WERI-Rb-1 (cell line): ENCODE data around the gene CYP11A1.

Source experiments
- DNase-seq: peaks from one replicate; pipeline ENCODE4 v3.0.0-alpha.2; 2020
- H3K27ac ChIP-seq: fragments of 250-450 bp; sonication (Bioruptor Pico); 2 replicates; pipeline ENCODE4 v1.5.1; 2020; ENCODE audit warnings: mild to moderate bottlenecking, moderate library complexity
- H3K27me3 ChIP-seq: fragments of 250-450 bp; sonication (Bioruptor Pico); 2 replicates; pipeline ENCODE4 v1.5.1; 2021; ENCODE audit warnings: mild to moderate bottlenecking, low read depth, moderate library complexity; ENCODE audit not compliant: insufficient read depth, severe bottlenecking
- H3K36me3 ChIP-seq: fragments of 250-450 bp; sonication (Bioruptor Pico); 2 replicates; pipeline ENCODE4 v1.5.1; 2020; ENCODE audit warnings: mild to moderate bottlenecking, moderate library complexity
- H3K4me3 ChIP-seq: 2 replicates; pipeline ENCODE4 v1.5.1; 2011; ENCODE audit warnings: low read depth, mild to moderate bottlenecking, control low read depth, low read length
- H3K9me3 ChIP-seq: fragments of 250-450 bp; sonication (Bioruptor Pico); 2 replicates; pipeline ENCODE4 v1.5.1; 2021; ENCODE audit warnings: mild to moderate bottlenecking, moderate library complexity; ENCODE audit not compliant: severe bottlenecking
- CTCF ChIP-seq: IDR thresholded peaks from 2 replicates; pipeline ENCODE4 v1.5.1; 2011; ENCODE audit warnings: low read depth, mild to moderate bottlenecking, control low read depth, inconsistent platforms, low read length

The CYP11A1 gene

GRCh38 chr15:74376226-74376625, 8.8 kb upstream of the CYP11A1 start:
- Histone ChIP-seq H3K9me3 (no peaks in the 10 kb centered on the region), H3K27me3 (no peaks in the 10 kb centered on the region), H3K4me3 (no peak overlapping the region), H3K36me3 (no peaks in the 10 kb centered on the region), H3K27ac (no peak overlapping the region)
- no peak for DNase-seq
- no peak for TF ChIP-seq CTCF

DNA sequence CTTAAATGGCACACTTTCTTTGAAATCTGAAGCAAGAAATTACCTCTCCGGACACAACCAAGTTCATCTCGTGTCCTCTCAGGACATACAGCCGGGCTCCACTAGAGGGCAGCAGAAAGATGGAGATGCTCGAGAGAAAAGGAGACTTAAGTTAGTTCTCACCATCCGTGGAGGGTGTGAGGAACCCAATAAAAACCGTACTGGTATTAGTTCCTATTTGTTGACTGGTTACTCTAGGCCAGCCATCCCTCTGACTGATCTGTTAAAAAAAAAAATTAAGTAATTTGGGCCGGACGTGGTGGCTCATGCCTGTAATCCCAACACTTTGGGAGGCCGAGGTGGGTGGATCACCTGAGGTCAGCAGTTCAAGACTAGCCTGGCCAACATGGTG, 7.9 kb upstream of the CYP11A1 start:
- TF ChIP-seq CTCF, result peak; percentile 81
- Histone ChIP-seq H3K27me3 (no peaks in the 10 kb centered on the region), H3K9me3 (no peaks in the 10 kb centered on the region), H3K36me3 (no peaks in the 10 kb centered on the region), H3K4me3 (no peak overlapping the region; the same call in 1 of the 2 replicates), H3K27ac (no peak overlapping the region)
- DNase-seq, result peak; percentile 86

- TF ChIP-seq CTCF, result peak; percentile 44
- H3K9me3 ChIP-seq, result no peaks in the 10 kb centered on the region
- H3K4me3 ChIP-seq, result peak overlapping the region; percentile 80
- no peaks in the 10 kb centered on the region for H3K27me3 ChIP-seq
- H3K27ac ChIP-seq, result no peak overlapping the region
- DNase-seq, result no peak
- H3K36me3 ChIP-seq, result no peaks in the 10 kb centered on the region
Measured at GRCh38 chr15:74374648-74375302, 7.3 kb upstream of the CYP11A1 start.

- H3K27ac ChIP-seq, result peak overlapping the region; percentile 31
- H3K27me3 ChIP-seq, result no peaks in the 10 kb centered on the region
- peak overlapping the region; percentile 80 for H3K4me3 ChIP-seq
- DNase-seq, result peak; percentile 96
- H3K36me3 ChIP-seq, result no peaks in the 10 kb centered on the region
- TF ChIP-seq CTCF, result peak; percentile 87
- H3K9me3 ChIP-seq, result no peaks in the 10 kb centered on the region
Measured at GRCh38 chr15:74373731-74374647, 6.5 kb upstream of the CYP11A1 start.

DNA sequence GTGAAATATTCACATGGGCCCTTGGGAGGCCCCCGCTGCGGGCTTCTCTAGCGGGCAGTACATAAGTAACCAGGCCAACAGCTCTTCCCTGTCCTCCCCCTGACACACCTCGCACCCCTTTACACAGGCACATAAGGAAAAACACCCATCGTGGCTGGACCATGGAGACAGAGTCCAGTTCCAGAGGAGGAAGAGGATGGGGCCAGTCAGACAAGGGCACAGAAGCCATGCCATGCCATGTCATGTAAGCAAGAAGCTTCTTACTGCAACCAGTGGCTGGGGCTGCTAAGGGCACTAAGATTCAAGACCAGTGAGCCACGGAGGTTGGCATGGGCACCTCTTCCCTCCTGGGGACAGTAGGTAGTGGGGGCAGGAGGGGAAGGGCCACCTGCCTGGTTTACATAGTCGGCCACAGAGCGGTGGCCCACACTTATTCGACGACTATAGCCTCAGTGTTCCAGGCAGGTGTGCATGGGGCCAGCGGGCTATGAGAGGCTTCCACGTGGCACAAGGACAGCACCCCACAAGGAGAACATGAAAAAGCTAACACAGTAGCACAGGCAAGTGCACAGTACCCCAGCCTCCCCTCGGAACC, 5.7 kb upstream of the CYP11A1 start:
- H3K27me3 ChIP-seq, result no peaks in the 10 kb centered on the region
- H3K4me3 ChIP-seq, result peak overlapping the region; percentile 80; the same call in 1 of the 2 replicates
- no peak for TF ChIP-seq CTCF
- no peaks in the 10 kb centered on the region for H3K9me3 ChIP-seq
- no peaks in the 10 kb centered on the region for H3K36me3 ChIP-seq
- H3K27ac ChIP-seq, result no peak overlapping the region
- no peak for DNase-seq
